AG10803 (cell line): ENCODE data around the gene TCF7L2.

ENCODE experiments used
- DNase-seq: peaks from one replicate; pipeline ENCODE4 v3.0.0; 2010; ENCODE audit warnings: low read depth
- H3K4me3 ChIP-seq: 2 replicates; pipeline ENCODE4 v1.5.1; 2011; ENCODE audit warnings: mild to moderate bottlenecking, low read length, control low read depth
- TF ChIP-seq, protein P1 (sequence below): conservative IDR thresholded peaks from 2 replicates; pipeline ENCODE4 v1.5.1; 2011; ENCODE audit warnings: mild to moderate bottlenecking, low read length, control low read depth, inconsistent platforms

The TCF7L2 gene

GRCh38 chr10:113179265-113179664 lies 229.2 kb downstream of the TCF7L2 start:
- peak; percentile 46 for DNase-seq
- TF ChIP-seq, protein P1, sequence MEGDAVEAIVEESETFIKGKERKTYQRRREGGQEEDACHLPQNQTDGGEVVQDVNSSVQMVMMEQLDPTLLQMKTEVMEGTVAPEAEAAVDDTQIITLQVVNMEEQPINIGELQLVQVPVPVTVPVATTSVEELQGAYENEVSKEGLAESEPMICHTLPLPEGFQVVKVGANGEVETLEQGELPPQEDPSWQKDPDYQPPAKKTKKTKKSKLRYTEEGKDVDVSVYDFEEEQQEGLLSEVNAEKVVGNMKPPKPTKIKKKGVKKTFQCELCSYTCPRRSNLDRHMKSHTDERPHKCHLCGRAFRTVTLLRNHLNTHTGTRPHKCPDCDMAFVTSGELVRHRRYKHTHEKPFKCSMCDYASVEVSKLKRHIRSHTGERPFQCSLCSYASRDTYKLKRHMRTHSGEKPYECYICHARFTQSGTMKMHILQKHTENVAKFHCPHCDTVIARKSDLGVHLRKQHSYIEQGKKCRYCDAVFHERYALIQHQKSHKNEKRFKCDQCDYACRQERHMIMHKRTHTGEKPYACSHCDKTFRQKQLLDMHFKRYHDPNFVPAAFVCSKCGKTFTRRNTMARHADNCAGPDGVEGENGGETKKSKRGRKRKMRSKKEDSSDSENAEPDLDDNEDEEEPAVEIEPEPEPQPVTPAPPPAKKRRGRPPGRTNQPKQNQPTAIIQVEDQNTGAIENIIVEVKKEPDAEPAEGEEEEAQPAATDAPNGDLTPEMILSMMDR: no peak
- H3K4me3 ChIP-seq: no peak overlapping the region

- no peak overlapping the region for H3K4me3 ChIP-seq
- TF ChIP-seq, protein P1: no peak
- no peak for DNase-seq
These were observed 229.9 kb downstream of the TCF7L2 start for GRCh38 chr10:113179966-113180365.

DNA sequence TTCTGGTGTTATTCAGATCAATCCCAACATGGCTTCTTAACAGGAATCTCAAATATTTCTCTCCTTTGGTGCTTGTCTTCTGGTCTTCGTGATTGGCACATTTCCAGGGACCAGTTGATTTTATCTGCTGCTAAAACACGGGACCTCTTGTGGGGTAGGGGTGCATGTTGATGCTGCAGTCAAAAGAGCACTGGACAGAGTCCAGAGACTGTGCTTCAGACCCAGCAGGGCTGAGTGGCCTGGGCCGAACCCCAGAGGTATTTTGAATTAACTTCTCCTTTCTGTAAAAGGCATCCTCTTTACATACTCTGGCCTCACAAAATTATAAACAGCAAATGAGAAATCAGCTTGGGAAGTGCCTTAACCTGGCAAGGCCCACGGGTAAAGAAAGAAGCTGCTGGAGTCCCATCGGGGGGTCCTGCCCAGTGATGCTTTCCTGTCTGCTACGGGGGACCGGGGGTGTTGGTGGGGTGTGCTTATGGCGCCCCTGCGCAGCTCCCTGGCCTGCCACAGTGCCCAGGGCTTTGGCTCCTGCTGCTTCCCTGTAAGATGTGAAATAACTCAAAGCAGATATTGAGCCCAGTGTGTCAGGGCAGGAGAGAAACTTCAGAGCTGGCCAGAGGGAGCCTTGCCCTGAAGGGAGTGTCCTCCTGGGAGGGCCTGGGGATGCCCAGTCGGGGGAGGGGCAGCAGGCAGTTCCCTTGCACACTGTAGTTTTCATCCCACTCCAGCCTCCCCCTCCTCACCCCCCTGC lies 230.5 kb downstream of the TCF7L2 start:
- DNase-seq: no peak

DNA sequence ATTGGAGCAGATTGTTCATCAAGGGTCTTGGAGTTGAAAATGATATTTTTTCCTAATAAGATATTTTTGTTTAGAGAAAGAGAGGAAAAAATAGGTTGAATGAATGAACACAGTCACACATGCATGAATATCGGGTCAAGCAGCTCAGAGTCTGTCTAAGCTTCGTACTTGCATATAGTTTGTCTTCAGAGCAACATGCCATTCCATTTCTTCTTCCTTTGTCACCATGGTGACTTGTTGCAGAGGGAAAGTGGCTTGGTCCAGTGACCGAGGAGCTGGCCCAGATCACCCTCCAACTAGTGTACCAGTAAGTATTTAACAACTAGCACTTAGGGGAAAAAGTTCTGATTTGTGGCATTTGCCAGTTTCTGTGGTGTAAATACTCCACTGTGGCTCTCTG lies 232.1 kb downstream of the TCF7L2 start:
- no peak for DNase-seq
- H3K4me3 ChIP-seq: no peak overlapping the region
- TF ChIP-seq, protein P1: no peak

More for the DNA sequence above, 230.5 kb downstream of the TCF7L2 start:
- TF ChIP-seq, protein P1: no peak
- H3K4me3 ChIP-seq: no peak overlapping the region

GRCh38 chr10:113183573-113183972 lies 233.5 kb downstream of the TCF7L2 start:
- TF ChIP-seq, protein P1: no peak
- DNase-seq: no peak
- no peak overlapping the region for H3K4me3 ChIP-seq

DNA sequence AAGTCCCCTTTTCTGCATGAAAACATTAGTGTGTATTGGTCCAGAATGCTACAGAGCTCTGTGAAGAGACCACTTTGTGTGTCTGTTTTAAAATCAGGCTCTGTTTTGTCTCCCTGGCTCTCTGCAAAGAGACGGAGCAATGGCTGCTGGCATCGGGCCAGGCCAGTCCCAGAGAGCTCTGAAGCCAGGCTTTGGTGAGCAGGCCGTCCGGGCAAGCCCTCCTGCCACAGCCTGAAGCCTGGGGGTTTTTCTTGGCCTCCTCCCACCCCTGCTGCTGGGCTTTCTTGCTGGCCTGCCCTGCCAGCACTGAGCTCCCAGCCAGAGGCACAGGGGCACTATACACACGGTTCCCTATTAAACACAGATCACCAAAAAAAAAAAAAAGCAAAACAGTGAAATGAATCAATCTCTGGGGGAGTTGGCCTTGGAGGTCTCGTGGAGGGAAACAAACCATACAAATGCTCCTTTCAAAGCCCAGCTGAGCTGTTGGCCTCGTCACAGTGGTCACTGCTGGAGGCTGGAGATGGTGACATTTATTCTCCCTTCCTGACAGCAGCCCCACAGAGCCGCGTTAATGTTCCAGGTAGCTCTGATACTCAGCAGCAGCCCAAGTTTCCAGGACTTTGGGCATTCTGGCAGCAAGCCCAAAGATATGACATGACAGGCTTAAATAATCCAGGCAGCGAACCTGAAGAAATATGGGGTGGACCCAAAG lies 237.2 kb downstream of the TCF7L2 start:
- no peak overlapping the region for H3K4me3 ChIP-seq

More for the DNA sequence above, 237.2 kb downstream of the TCF7L2 start:
- TF ChIP-seq, protein P1: no peak
- no peak for DNase-seq
